ENCODE measurements around the gene DPP6. TPM values are rescaled to one million over a fixed set of nuclear protein-coding genes. Genes with fewer than 3 reads are reported as not detected.
"Not testable (repeated sequence)": the region's sequence is repeated elsewhere in the genome, so short reads cannot be mapped to it uniquely, and the experiment has no call there.

The DPP6 gene
- total RNA-seq, 1 donor from 2014 or later, result not detected

GRCh38 chr7:154676422-154677073 lies 624.4 kb downstream of the DPP6 start:
- H3K9me3 ChIP-seq, result no peaks in the 10 kb centered on the region

GRCh38 chr7:154677454-154677853 lies 625.3 kb downstream of the DPP6 start:
- DNase-seq (ENCODE audit: low spot score in 2 of 2), result no peak
- H3K9me3 ChIP-seq, result no peaks in the 10 kb centered on the region
- no peak overlapping the region for H3K27ac ChIP-seq
- no peaks in the 10 kb centered on the region for H3K27me3 ChIP-seq
- no peaks in the 10 kb centered on the region for H3K36me3 ChIP-seq
- H3K4me1 ChIP-seq, result no peaks in the 10 kb centered on the region
- no peak for TF ChIP-seq CTCF (IDR thresholded peaks at IDR 0.05)
- intact Hi-C loops (cut with DNase I), result no loop called here
- H3K4me3 ChIP-seq, result no peak overlapping the region

More at GRCh38 chr7:154676422-154677073, 624.4 kb downstream of the DPP6 start:
- Histone ChIP-seq H3K36me3 (no peaks in the 10 kb centered on the region), H3K27ac (no peak overlapping the region), H3K27me3 (no peaks in the 10 kb centered on the region), H3K4me3 (no peak overlapping the region), H3K4me1 (no peaks in the 10 kb centered on the region)
- no peak for TF ChIP-seq CTCF (IDR thresholded peaks at IDR 0.05)
- no peak for DNase-seq (ENCODE audit: low spot score in 2 of 2)
- intact Hi-C loops (cut with DNase I), result no loop called here

- H3K4me1 ChIP-seq; intact Hi-C loops (cut with DNase I); DNase-seq (ENCODE audit: low spot score in 2 of 2); H3K9me3 ChIP-seq; H3K4me3 ChIP-seq; H3K36me3 ChIP-seq; H3K27ac ChIP-seq; H3K27me3 ChIP-seq: not testable (repeated sequence)
Observed at GRCh38 chr7:154678001-154678550, 625.9 kb downstream of the DPP6 start.

- intact Hi-C loops (cut with DNase I), result no loop called here
- TF ChIP-seq CTCF (IDR thresholded peaks at IDR 0.05), result no peak
- H3K27me3 ChIP-seq, result no peaks in the 10 kb centered on the region
- H3K4me1 ChIP-seq, result no peaks in the 10 kb centered on the region
- no peaks in the 10 kb centered on the region for H3K9me3 ChIP-seq
- no peak for DNase-seq (ENCODE audit: low spot score in 2 of 2)
- H3K27ac ChIP-seq, result no peak overlapping the region
- no peaks in the 10 kb centered on the region for H3K36me3 ChIP-seq
- H3K4me3 ChIP-seq, result no peak overlapping the region
Observed at GRCh38 chr7:154679379-154680053, 627.3 kb downstream of the DPP6 start.

- TF ChIP-seq CTCF (IDR thresholded peaks at IDR 0.05), result no peak
- Histone ChIP-seq H3K27me3 (no peaks in the 10 kb centered on the region), H3K27ac (no peak overlapping the region), H3K9me3 (no peaks in the 10 kb centered on the region), H3K4me1 (no peaks in the 10 kb centered on the region), H3K36me3 (no peaks in the 10 kb centered on the region), H3K4me3 (no peak overlapping the region)
- intact Hi-C loops (cut with DNase I), result no loop called here
- DNase-seq (ENCODE audit: low spot score in 2 of 2), result no peak
Observed at GRCh38 chr7:154680894-154681659, 628.9 kb downstream of the DPP6 start.

GRCh38 chr7:154682003-154682402 lies 629.8 kb downstream of the DPP6 start:
- no peaks in the 10 kb centered on the region for H3K36me3 ChIP-seq
- no peak for TF ChIP-seq CTCF (IDR thresholded peaks at IDR 0.05)
- H3K27ac ChIP-seq, result no peak overlapping the region
- intact Hi-C loops (cut with DNase I), result no loop called here
- H3K9me3 ChIP-seq, result no peaks in the 10 kb centered on the region
- H3K4me1 ChIP-seq, result no peaks in the 10 kb centered on the region
- H3K27me3 ChIP-seq, result no peaks in the 10 kb centered on the region
- DNase-seq (ENCODE audit: low spot score in 2 of 2), result no peak
- H3K4me3 ChIP-seq, result no peak overlapping the region
